Endothelial cell of umbilical vein (primary cell): Measurements from ENCODE around the gene SYNE3. TPM values are rescaled to one million over a fixed set of nuclear protein-coding genes. Genes with fewer than 3 reads are reported as not detected.

Experiments used
- BruUV-seq: library from RNA; stranded (reverse); fragments of 400-500 nt; replicated peaks from 2 replicates; lab custom pipeline; 2021; lab: Mats Ljungman, UMichigan
- CTCF ChIA-PET: fragments of 300-600, 350-600 bp; sonication (Branson Sonifier 250); formaldehyde crosslinking; loops from one replicate; lab custom pipeline; 2021; ENCODE audit warnings: antibody characterized with exemption, inconsistent platforms; lab: Charles Lee
- POLR2A ChIA-PET: fragments of 300-600, 350-600 bp; sonication (Branson Sonifier 250); formaldehyde crosslinking; loops from one replicate; lab custom pipeline; 2021; ENCODE audit warnings: antibody characterized with exemption, inconsistent platforms; lab: Charles Lee
- DNase-seq: peaks from one replicate; pipeline ENCODE4 v3.0.0-alpha.2; 2011; ENCODE audit warnings: low read depth, low spot score
- FAIRE-seq: peaks from 2 replicates; lab custom pipeline; 2011; peaks lifted over from hg19 to GRCh38; lab: Jason Lieb, UNC
- H2AFZ ChIP-seq: 2 replicates; pipeline ENCODE4 v1.6.0; 2012; ENCODE audit warnings: low read depth, low read length, control low read depth, inconsistent platforms
- H3K27ac ChIP-seq: 2 replicates; pipeline ENCODE4 v1.5.1; 2011; ENCODE audit warnings: low read depth, mild to moderate bottlenecking, control low read depth, low read length, moderate library complexity; ENCODE audit not compliant: insufficient read depth
- H3K27me3 ChIP-seq, 2 experiments: 2 replicates each; pipeline versions ENCODE4 v1.6.0 to v1.6.1; 2011; ENCODE audit warnings: low read length in 2 of 2, mixed read lengths in 1 of 2; ENCODE audit not compliant: control insufficient read depth in 2 of 2, insufficient read depth in 2 of 2
- H3K36me3 ChIP-seq, 2 experiments: 2 replicates in 1 of 2; 3 replicates in 1 of 2; pipeline ENCODE4 v1.5.1; 2011; ENCODE audit warnings: low read length in 2 of 2, mild to moderate bottlenecking in 1 of 2, moderate library complexity in 1 of 2; ENCODE audit not compliant: control insufficient read depth in 2 of 2, insufficient read depth in 2 of 2; ENCODE audit errors: extremely low read depth in 1 of 2
- H3K4me1 ChIP-seq: 3 replicates; pipeline ENCODE4 v1.5.1; 2011; ENCODE audit warnings: mild to moderate bottlenecking, low read length; ENCODE audit not compliant: control insufficient read depth, insufficient read depth; ENCODE audit errors: extremely low read depth
- H3K4me2 ChIP-seq: 2 replicates; pipeline ENCODE4 v1.6.1; 2011; ENCODE audit warnings: low read length, control low read depth, mixed read lengths; ENCODE audit not compliant: insufficient read depth
- H3K4me3 ChIP-seq, 3 experiments: fragments of 200-600 bp in 1 of 3; sonication (generic), shearing (Covaris generic) in 1 of 3; replicated peaks in 1 of 3; 2 replicates each; pipeline ENCODE4 v1.5.1; 2011 to 2016; ENCODE audit warnings: control low read depth in 3 of 3, low read length in 3 of 3, mild to moderate bottlenecking in 2 of 3, inconsistent platforms in 1 of 3, low read depth in 1 of 3, moderate library complexity in 1 of 3; ENCODE audit not compliant: insufficient read depth in 1 of 3
- H3K79me2 ChIP-seq: 2 replicates; pipeline ENCODE4 v1.6.0; 2012; ENCODE audit warnings: low read length, inconsistent platforms; ENCODE audit not compliant: control insufficient read depth, insufficient read depth
- H3K9ac ChIP-seq: replicated peaks from 2 replicates; pipeline ENCODE3; 2011; ENCODE audit warnings: low read length, control low read depth; ENCODE audit not compliant: insufficient read depth; ENCODE audit errors: extremely low read depth
- H3K9me1 ChIP-seq: replicated peaks from 3 replicates; pipeline ENCODE4 v1.6.0; 2011; ENCODE audit warnings: mild to moderate bottlenecking, low read length; ENCODE audit not compliant: control insufficient read depth, insufficient read depth; ENCODE audit errors: extremely low read depth
- H3K9me3 ChIP-seq: replicated peaks from 2 replicates; pipeline ENCODE4 v1.5.1; 2012; ENCODE audit warnings: low read length, inconsistent platforms; ENCODE audit not compliant: control insufficient read depth, insufficient read depth
- H4K20me1 ChIP-seq: replicated peaks from 2 replicates; pipeline ENCODE3; 2011; ENCODE audit warnings: mild to moderate bottlenecking, low read length; ENCODE audit not compliant: control insufficient read depth, insufficient read depth; ENCODE audit errors: extremely low read depth
- CTCF ChIP-seq, 2 donors: IDR thresholded peaks; 1 replicate in 1 of 2; 2 replicates in 1 of 2; pipeline ENCODE4 v1.5.1; 2011; ENCODE audit warnings: low read length in 2 of 2, mild to moderate bottlenecking in 2 of 2, moderate library complexity in 2 of 2, control low read depth in 1 of 2, inconsistent platforms in 1 of 2, low read depth in 1 of 2; ENCODE audit not compliant: insufficient read depth in 1 of 2; ENCODE audit errors: extremely low read depth in 1 of 2
- EZH2 ChIP-seq: IDR thresholded peaks from 2 replicates; pipeline ENCODE4 v1.6.1; 2012; ENCODE audit warnings: borderline replicate concordance, low read depth, mild to moderate bottlenecking, moderate library complexity, low read length, inconsistent platforms; ENCODE audit not compliant: severe bottlenecking
- FOS ChIP-seq: IDR thresholded peaks from 2 replicates; pipeline ENCODE4 v1.6.1; 2011; ENCODE audit warnings: mild to moderate bottlenecking, low read length, moderate library complexity, borderline replicate concordance; ENCODE audit not compliant: insufficient read depth
- GATA2 ChIP-seq: IDR thresholded peaks from 2 replicates; pipeline ENCODE4 v1.7.0; 2011; ENCODE audit warnings: low read depth, mild to moderate bottlenecking, moderate library complexity, mixed read lengths, low read length; ENCODE audit not compliant: insufficient read length, insufficient read depth
- JUN ChIP-seq: IDR thresholded peaks from 2 replicates; pipeline ENCODE4 v1.6.1; 2011; ENCODE audit warnings: borderline replicate concordance, low read depth; ENCODE audit not compliant: insufficient read length, insufficient read depth
- MAX ChIP-seq: IDR thresholded peaks from 2 replicates; pipeline ENCODE4 v1.6.1; 2011; ENCODE audit not compliant: insufficient read depth, insufficient read length
- MYC ChIP-seq: IDR thresholded peaks from one replicate; pipeline ENCODE4 v1.6.1; 2011; ENCODE audit warnings: mild to moderate bottlenecking, low read depth, low read length
- POLR2A ChIP-seq: IDR thresholded peaks from 2 replicates; pipeline ENCODE4 v1.6.1; 2012; ENCODE audit warnings: low read depth, mild to moderate bottlenecking, control low read depth, low read length
- POLR2AphosphoS5 ChIP-seq: IDR thresholded peaks from 2 replicates; pipeline ENCODE4 v1.6.1; 2012; ENCODE audit warnings: low read depth, mild to moderate bottlenecking, control low read depth, low read length, moderate library complexity; ENCODE audit not compliant: insufficient read depth
- dilution Hi-C: fragments of 300-500 bp; cut with MboI; formaldehyde crosslinking; loops from one replicate; pipeline ENCODE4 v1.15.0; 2019; ENCODE audit warnings: low sequenced_read_pairs; ENCODE audit not compliant: extremely low pct_ligation_motif_present
- intact Hi-C: fragments of 100-400 bp; cut with micrococcal nuclease; formaldehyde crosslinking; loops from one replicate; pipeline ENCODE4 v1.10.0; 2022
- polyA plus RNA-seq, 4 experiments: library from polyadenylated mRNA; depleted of rRNA in 3 of 4; stranded (reverse) in 3 of 4; unstranded in 1 of 4; fragments of >200 nt; gene quantifications; 2 replicates each; pipeline versions ENCODE4 v1.2.1 to v1.2.3, GENCODE V29; 2011 to 2012; ENCODE audit warnings: missing spikeins in 1 of 4
- total RNA-seq: library from RNA; stranded (reverse); gene quantifications from 2 replicates; pipeline ENCODE4 v1.2.3, GENCODE V29; 2021

The SYNE3 gene
- total and polyA plus RNA-seq, 2 donors (not counting 3 experiments of a cell fraction or from before 2014, with no cell fraction given), result 3.0 to 18.8 TPM

GRCh38 chr14:95503365-95504134 is 12.9 kb downstream of the SYNE3 start:
- H3K36me3 ChIP-seq, result no peaks in the 10 kb centered on the region
- dilution Hi-C loops, result no loop called here
- H3K9ac ChIP-seq, result no peak overlapping the region
- BruUV-seq, result no TSS peak
- peaks cover 37% of the 10 kb centered on the region for H3K4me1 ChIP-seq
- H3K79me2 ChIP-seq, result peaks cover 1% of the 10 kb centered on the region
- H2AFZ ChIP-seq, result no peak overlapping the region
- DNase-seq, result no peak
- no peak overlapping the region for H3K27ac ChIP-seq
- H4K20me1 ChIP-seq, result no peaks in the 10 kb centered on the region
- no peak for FAIRE-seq
- no peak overlapping the region for H3K4me3 ChIP-seq
- intact Hi-C loops, result no loop called here
- no peaks in the 10 kb centered on the region for H3K9me1 ChIP-seq
- ChIA-PET POLR2A (no interaction called here), CTCF (interaction anchor here (1.1 to 2.6 kb wide), 6 partner anchors 13 to 51 kb away, joined by 3 to 16 read pairs (median 4); partner anchors contain the start of gene SYNE3)
- no peaks in the 10 kb centered on the region for H3K27me3 ChIP-seq
- H3K9me3 ChIP-seq, result no peaks in the 10 kb centered on the region
- no peak overlapping the region for H3K4me2 ChIP-seq
- TF ChIP-seq GATA2, result no peak
- no peak for TF ChIP-seq MYC
- no peak for TF ChIP-seq JUN
- no peak for TF ChIP-seq CTCF (IDR thresholded peaks at IDR 0.05; ENCODE audit: extremely low read depth in 1 of 2, insufficient read depth in 1 of 2, low read depth in 1 of 2, low read length in 2 of 2)
- TF ChIP-seq POLR2A, result no peak
- no peak for TF ChIP-seq MAX
- TF ChIP-seq POLR2AphosphoS5, result no peak
- TF ChIP-seq FOS, result no peak
- TF ChIP-seq EZH2, result no peak
